Spleen (tissue), 11 donors: ENCODE measurements around the gene ERBIN. TPM values are rescaled to one million over a fixed set of nuclear protein-coding genes. Genes with fewer than 3 reads are reported as not detected.

Experiments used
- DNase-seq: peaks from one replicate; pipeline ENCODE4 v3.0.0-alpha.2; 2020
- H3K27ac ChIP-seq, 8 donors: fragments of 200-600 bp; sonication (generic) in 7 of 8; 1 replicate in 4 of 8; 2 replicates in 4 of 8; pipeline versions ENCODE4 v1.5.0 to v1.8.0; 2016 to 2021; ENCODE audit warnings: inconsistent platforms in 4 of 8, mild to moderate bottlenecking in 4 of 8, moderate library complexity in 1 of 8
- H3K27me3 ChIP-seq, 7 donors: fragments of 200-600 bp; sonication (generic) in 6 of 7; replicated peaks in 1 of 7; 1 replicate in 4 of 7; 2 replicates in 3 of 7; pipeline versions ENCODE4 v1.5.0 to v1.8.0; 2016 to 2021; ENCODE audit warnings: inconsistent platforms in 3 of 7, mild to moderate bottlenecking in 1 of 7
- H3K36me3 ChIP-seq, 6 donors: fragments of 200-600 bp; sonication (generic) in 5 of 6; 1 replicate in 4 of 6; 2 replicates in 2 of 6; pipeline versions ENCODE4 v1.5.0 to v1.8.0; 2016 to 2021; ENCODE audit warnings: inconsistent platforms in 2 of 6
- H3K4me1 ChIP-seq, 6 donors: fragments of 200-600 bp; sonication (generic) in 5 of 6; 1 replicate in 3 of 6; 2 replicates in 3 of 6; pipeline versions ENCODE4 v1.5.0 to v1.8.0; 2016 to 2021; ENCODE audit warnings: inconsistent platforms in 3 of 6
- H3K4me3 ChIP-seq, 8 donors: fragments of 200-600 bp; sonication (generic) in 7 of 8; 1 replicate in 4 of 8; 2 replicates in 4 of 8; pipeline versions ENCODE4 v1.5.0 to v1.8.0; 2016 to 2021; ENCODE audit warnings: inconsistent platforms in 4 of 8, mild to moderate bottlenecking in 4 of 8, moderate library complexity in 2 of 8
- H3K9me3 ChIP-seq, 8 donors: fragments of 200-600 bp; sonication (generic) in 7 of 8; 1 replicate in 4 of 8; 2 replicates in 4 of 8; pipeline versions ENCODE4 v1.5.0 to v1.8.0; 2016 to 2021; ENCODE audit warnings: inconsistent platforms in 4 of 8
- CTCF ChIP-seq, 11 experiments: fragments of 200-600 bp in 7 of 11; fragments of 450-650 bp in 4 of 11; sonication (generic) in 4 of 11; IDR thresholded peaks in 8 of 11; conservative IDR thresholded peaks in 3 of 11; 1 replicate in 7 of 11; 2 replicates in 4 of 11; pipeline versions ENCODE4 v1.4.0 to v1.8.0; 2016 to 2021; ENCODE audit warnings: antibody characterized with exemption in 11 of 11, inconsistent platforms in 4 of 11, mild to moderate bottlenecking in 1 of 11
- POLR2A ChIP-seq, 3 donors: fragments of 450-650 bp; IDR thresholded peaks; one replicate each; pipeline ENCODE4 v1.5.1; 2017; ENCODE audit warnings: antibody characterized with exemption in 3 of 3, mild to moderate bottlenecking in 1 of 3
- POLR2AphosphoS5 ChIP-seq, 3 donors: sonication (generic); formaldehyde crosslinking; IDR thresholded peaks; one replicate each; pipeline ENCODE4 v1.5.1; 2017; ENCODE audit warnings: antibody characterized with exemption in 3 of 3
- WGBS, 5 donors: extraction: QIAGEN DNeasy Blood & Tissue Kit in 3 of 5; methylation state at CpG; one replicate each; pipeline versions ENCODE4 v1.1.5 to v1.1.7; 2013 to 2018; 5-methylcytosine and 5-hydroxymethylcytosine counted together
- intact Hi-C: fragments of 100-400 bp; cut with DNase I; formaldehyde crosslinking; loops from one replicate; pipeline ENCODE4 v1.15.0; 2023; ENCODE audit warnings: low total_unique reads
- polyA plus RNA-seq, 3 donors: library from polyadenylated mRNA; stranded (reverse); fragments of 200-250 nt; gene quantifications; one replicate each; pipeline ENCODE4 v1.2.1, GENCODE V29; 2013
- total RNA-seq, 7 donors: library from RNA; depleted of rRNA in 3 of 7; stranded (reverse); fragments of >200 nt in 3 of 7; fragmentation: NEBNext Ultra II Directional in 4 of 7; extraction: Animal tissue kit (Norgen Biotek cat#: 25700) in 4 of 7; gene quantifications; one replicate each; pipeline versions ENCODE4 v1.1.0 to v1.2.1, GENCODE V29; 2016 to 2021
- donor health status: healthy with polysubstance abuse.
- donor health status: DM: no; HTN: no; CAD: no; lungs with moderate emphysema.
- donor health status: DM: no; HTN: no; CAD: no.
- donor health status: Bipolar disorder and iron deficiency.
- donor health status: healthy.
- donor health status: DM: no; HTN: no; CAD: no.
- donor health status: DM: yes; HTN: yes; CAD: no.

The ERBIN gene
- total and polyA plus RNA-seq, 10 donors, result 19.6 to 112 (median 93.1) TPM

DNA sequence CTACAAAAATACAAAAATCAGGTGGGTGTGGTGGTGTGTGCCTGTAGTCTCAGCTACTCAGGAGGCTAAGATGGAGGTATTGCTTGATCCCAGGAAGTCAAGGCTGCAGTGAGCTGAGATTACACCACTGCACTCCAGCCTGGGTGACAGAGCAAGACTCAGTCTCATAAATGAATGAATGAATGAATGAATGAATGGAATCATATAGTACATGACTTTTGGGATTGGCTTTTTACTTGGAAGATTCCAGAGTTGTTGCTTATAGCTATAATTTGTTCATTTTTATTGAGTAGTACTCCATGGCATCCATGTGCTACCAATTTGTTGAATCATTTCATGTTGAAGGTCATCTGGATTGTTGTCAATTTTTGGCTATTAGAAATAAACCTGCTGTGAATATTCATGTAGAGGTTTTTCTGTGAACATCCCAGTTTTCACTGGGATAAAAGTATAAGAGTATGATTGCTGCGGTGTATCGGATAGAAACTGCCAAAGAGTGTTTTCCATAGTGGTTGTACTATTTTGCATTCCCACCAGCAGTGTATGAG is 19.9 kb downstream of the ERBIN start:
- no peak overlapping the region for H3K4me3 ChIP-seq
- H3K4me1 ChIP-seq, result peaks cover 0 to 72% (median 16%) of the 10 kb centered on the region in 6 donors
- WGBS, 5 donors, result 93 to 99% (median 97%) methylated on average over 2 of the region's 2 CpGs
- H3K36me3 ChIP-seq, result peaks cover 0 to 10% (median 0%) of the 10 kb centered on the region in 6 donors
- TF ChIP-seq CTCF (IDR thresholded peaks at IDR 0.05 in 8 of 11, conservative IDR thresholded peaks at IDR 0.05 in 3 of 11), result no peak
- no peak for TF ChIP-seq POLR2AphosphoS5 (IDR thresholded peaks at IDR 0.05)
- TF ChIP-seq POLR2A (IDR thresholded peaks at IDR 0.05), result no peak
- intact Hi-C loops, result no loop called here
- DNase-seq, result no peak
- H3K27ac ChIP-seq, result no peak overlapping the region
- H3K9me3 ChIP-seq, result no peaks in the 10 kb centered on the region
- H3K27me3 ChIP-seq, result no peaks in the 10 kb centered on the region

- 91 to 97% (median 92%) methylated on average over 4 of the region's 4 CpGs for WGBS, 5 donors
- intact Hi-C loops, result no loop called here
- Histone ChIP-seq H3K4me3 (no peak overlapping the region), H3K36me3 (peaks cover 0 to 10% (median 0%) of the 10 kb centered on the region in 6 donors), H3K27ac (no peak overlapping the region), H3K27me3 (no peaks in the 10 kb centered on the region), H3K9me3 (no peaks in the 10 kb centered on the region), H3K4me1 (peaks cover 0 to 77% (median 14%) of the 10 kb centered on the region in 6 donors)
- no peak for DNase-seq
- TF ChIP-seq POLR2A (IDR thresholded peaks at IDR 0.05) (no peak), POLR2AphosphoS5 (IDR thresholded peaks at IDR 0.05) (no peak), CTCF (IDR thresholded peaks at IDR 0.05 in 8 of 11, conservative IDR thresholded peaks at IDR 0.05 in 3 of 11) (no peak)
Measured at GRCh38 chr5:65948115-65948747, 21.9 kb downstream of the ERBIN start.

DNA sequence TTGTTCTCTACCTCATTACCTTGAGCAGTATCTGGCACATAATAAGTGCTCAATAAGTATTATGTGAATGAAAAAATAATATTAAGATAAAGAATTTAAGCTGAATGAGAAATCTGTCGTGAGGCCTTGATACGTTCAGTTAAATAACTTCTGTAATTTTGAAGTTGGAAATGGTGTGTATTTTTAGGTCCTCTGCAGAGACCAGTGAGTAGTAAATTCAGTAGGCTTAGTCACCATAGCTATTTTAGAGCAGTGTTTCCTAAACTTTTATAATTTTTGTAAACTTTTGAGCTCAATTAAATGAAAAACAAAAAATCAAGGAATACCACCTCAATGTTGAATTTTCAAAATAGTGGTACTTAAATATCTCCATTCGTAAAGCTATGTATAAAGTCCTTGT is 25.0 kb downstream of the ERBIN start:
- 87 to 93% (median 91%) methylated on average over 3 of the region's 3 CpGs for WGBS, 5 donors
- no peaks in the 10 kb centered on the region for H3K9me3 ChIP-seq
- no peak overlapping the region for H3K4me3 ChIP-seq

More for the DNA sequence above, 25.0 kb downstream of the ERBIN start:
- Histone ChIP-seq H3K27me3 (no peaks in the 10 kb centered on the region), H3K36me3 (peaks cover 0 to 3% (median 0%) of the 10 kb centered on the region in 6 donors), H3K4me1 (peaks cover 0 to 93% (median 16%) of the 10 kb centered on the region in 6 donors), H3K27ac (no peak overlapping the region)
- no peak for DNase-seq
- TF ChIP-seq POLR2A (IDR thresholded peaks at IDR 0.05) (no peak), CTCF (IDR thresholded peaks at IDR 0.05 in 8 of 11, conservative IDR thresholded peaks at IDR 0.05 in 3 of 11) (no peak), POLR2AphosphoS5 (IDR thresholded peaks at IDR 0.05) (no peak)
- intact Hi-C loops, result no loop called here
